Smooth muscle cell (in vitro differentiated cells): ENCODE data around the gene E2F1. TPM values are rescaled to one million over a fixed set of nuclear protein-coding genes. Genes with fewer than 3 reads are reported as not detected.
"Not testable (repeated sequence)": the region's sequence is repeated elsewhere in the genome, so short reads cannot be mapped to it uniquely, and the experiment has no call there.

ENCODE experiments used
- DNase-seq: peaks from one replicate; lab custom pipeline; 2025; ENCODE audit not compliant: unreplicated experiment; lab: John Stamatoyannopoulos, UW
- H2AFZ ChIP-seq: fragments of 200-600 bp; sonication (generic); 2 replicates; pipeline ENCODE4 v1.6.0; 2016; ENCODE audit warnings: antibody characterized with exemption, low read depth, mild to moderate bottlenecking
- H3F3A ChIP-seq: fragments of 200-600 bp; sonication (generic); 2 replicates; pipeline ENCODE4 v1.6.0; 2017; ENCODE audit warnings: antibody characterized with exemption, low read depth
- H3K27ac ChIP-seq: fragments of 200-600 bp; sonication (generic); 2 replicates; pipeline ENCODE4 v1.5.1; 2016; ENCODE audit warnings: low read depth, mild to moderate bottlenecking
- H3K27me3 ChIP-seq: fragments of 200-600 bp; sonication (generic); 2 replicates; pipeline ENCODE4 v1.6.1; 2016; ENCODE audit warnings: low read depth, mild to moderate bottlenecking
- H3K36me3 ChIP-seq: fragments of 200-600 bp; sonication (generic); 2 replicates; pipeline ENCODE4 v1.5.1; 2016; ENCODE audit warnings: low read depth
- H3K4me1 ChIP-seq: fragments of 200-600 bp; sonication (generic); 2 replicates; pipeline ENCODE4 v1.5.1; 2016; ENCODE audit warnings: low read depth
- H3K4me2 ChIP-seq: fragments of 200-600 bp; sonication (generic); 2 replicates; pipeline ENCODE4 v1.6.0; 2016; ENCODE audit warnings: mild to moderate bottlenecking
- H3K4me3 ChIP-seq: fragments of 200-600 bp; sonication (generic); 2 replicates; pipeline ENCODE4 v1.5.1; 2016; ENCODE audit warnings: mild to moderate bottlenecking
- H3K79me2 ChIP-seq: fragments of 200-600 bp; sonication (generic); 2 replicates; pipeline ENCODE4 v1.6.0; 2016; ENCODE audit warnings: low read depth, mild to moderate bottlenecking
- H3K9ac ChIP-seq: fragments of 200-600 bp; sonication (generic); 2 replicates; pipeline ENCODE4 v1.6.0; 2016; ENCODE audit warnings: low read depth
- H3K9me3 ChIP-seq: fragments of 200-600 bp; sonication (generic); replicated peaks from 2 replicates; pipeline ENCODE4 v1.5.1; 2016; ENCODE audit warnings: low read depth
- H4K20me1 ChIP-seq: fragments of 200-600 bp; sonication (generic); 2 replicates; pipeline ENCODE4 v1.6.0; 2016; ENCODE audit warnings: low read depth
- CTCF ChIP-seq: fragments of 200-600 bp; sonication (generic); IDR thresholded peaks from 2 replicates; pipeline ENCODE4 v1.5.1; 2017; ENCODE audit warnings: borderline replicate concordance, mild to moderate bottlenecking, antibody characterized with exemption; ENCODE audit not compliant: insufficient read depth, poor library complexity, severe bottlenecking
- WGBS: methylation state at CpG from one replicate; pipeline ENCODE4 v1.1.7; 2016; ENCODE audit warnings: low lambda C conversion rate; 5-methylcytosine and 5-hydroxymethylcytosine counted together
- polyA plus RNA-seq: library from polyadenylated mRNA; unstranded; fragments of >200 nt; fragmentation: Nextera tagmentation; extraction: Ambion mirVana; gene quantifications from 2 replicates; pipeline ENCODE4 v1.2.1, GENCODE V29; 2016
- total RNA-seq: library from RNA; depleted of rRNA; stranded (reverse); fragments of >200 nt; gene quantifications from 2 replicates; pipeline ENCODE4 v1.2.3, GENCODE V29; 2014

E2F1 gene
- total and polyA plus RNA-seq, 2 experiments from 2014 or later = 5.0 to 19.4 TPM

- Histone ChIP-seq H3K9me3 (no peaks in the 10 kb centered on the region), H3K4me1 (no peaks in the 10 kb centered on the region), H3K9ac (no peak overlapping the region), H3K79me2 (no peaks in the 10 kb centered on the region), H3K4me3 (no peak overlapping the region), H3F3A (peaks cover 4% of the 10 kb centered on the region), H4K20me1 (peaks cover 20% of the 10 kb centered on the region), H3K4me2 (no peak overlapping the region), H2AFZ (no peak overlapping the region), H3K27ac (no peak overlapping the region), H3K36me3 (peaks cover 4% of the 10 kb centered on the region), H3K27me3 (no peaks in the 10 kb centered on the region)
- no peak for TF ChIP-seq CTCF
- WGBS = 95% methylated on average over 11 of the region's 11 CpGs
- DNase-seq = no peak
These were observed 38.4 kb downstream of the E2F1 start for GRCh38 chr20:33647603-33648395.

DNA sequence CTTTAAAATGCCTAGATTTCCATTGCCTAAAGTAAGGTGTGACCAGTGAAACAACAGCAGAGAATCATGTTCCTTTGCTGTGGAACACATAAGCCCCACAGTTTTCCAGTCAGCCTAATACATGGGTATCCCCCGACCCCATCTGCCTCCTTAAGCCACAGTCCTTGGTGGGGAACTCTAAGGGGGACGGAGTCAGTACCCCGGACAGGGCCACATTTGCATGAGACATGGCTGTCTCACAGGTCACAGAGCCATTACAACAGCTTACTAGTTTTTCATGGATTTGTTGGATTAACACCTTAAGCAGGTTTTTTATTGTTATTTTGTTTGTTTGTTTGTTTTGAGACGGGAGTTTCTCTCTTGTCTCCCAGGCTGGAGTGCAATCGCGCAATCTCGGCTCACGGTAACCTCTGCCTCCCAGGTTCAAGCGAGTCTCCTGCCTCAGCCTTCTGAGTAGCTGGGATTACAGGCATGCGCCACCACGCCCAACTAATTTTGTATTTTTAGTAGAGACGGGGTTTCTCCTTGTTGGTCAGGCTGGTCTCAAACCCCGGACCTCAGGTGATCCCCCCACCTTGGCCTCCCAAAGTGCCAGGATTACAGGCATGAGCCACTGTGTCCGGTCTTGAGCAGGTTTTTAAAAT is 39.1 kb downstream of the E2F1 start:
- not testable (repeated sequence) for H3K27ac ChIP-seq, H3F3A ChIP-seq, H3K9ac ChIP-seq, H3K4me2 ChIP-seq, H3K9me3 ChIP-seq, H3K27me3 ChIP-seq, H2AFZ ChIP-seq, H3K4me3 ChIP-seq, DNase-seq, H3K79me2 ChIP-seq, H3K4me1 ChIP-seq, H3K36me3 ChIP-seq
- 89% methylated on average over 14 of the region's 14 CpGs for WGBS
- H4K20me1 ChIP-seq = peaks cover 20% of the 10 kb centered on the region

DNA sequence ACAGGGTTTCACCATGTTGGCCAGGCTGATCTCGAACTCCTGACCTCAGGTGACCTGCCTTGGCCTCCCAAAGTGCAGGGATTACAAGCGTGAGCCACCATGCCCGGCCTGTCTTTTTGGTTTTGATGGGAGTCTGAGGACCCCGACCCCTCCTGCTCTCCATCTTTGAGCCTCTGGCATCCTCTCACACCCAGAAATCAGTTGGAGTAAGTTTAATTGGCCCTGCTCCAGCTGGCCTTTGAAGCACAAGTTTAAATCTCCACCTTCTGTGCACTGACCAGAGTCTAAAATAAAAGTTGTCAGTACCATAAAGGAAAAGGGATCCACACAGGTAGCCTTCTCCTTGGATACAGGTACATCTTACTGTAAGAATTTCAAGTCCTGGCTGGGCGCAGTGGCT is 40.0 kb downstream of the E2F1 start:
- Histone ChIP-seq H3K4me1 (no peaks in the 10 kb centered on the region), H3K9ac (no peak overlapping the region), H3K4me2 (no peak overlapping the region), H3F3A (peaks cover 4% of the 10 kb centered on the region), H3K79me2 (no peaks in the 10 kb centered on the region), H3K9me3 (no peaks in the 10 kb centered on the region), H2AFZ (no peak overlapping the region), H4K20me1 (peaks cover 20% of the 10 kb centered on the region), H3K4me3 (no peak overlapping the region), H3K27me3 (no peaks in the 10 kb centered on the region), H3K27ac (no peak overlapping the region), H3K36me3 (peaks cover 4% of the 10 kb centered on the region)
- WGBS = 95% methylated on average over 5 of the region's 5 CpGs
- DNase-seq = no peak
- TF ChIP-seq CTCF = no peak

DNA sequence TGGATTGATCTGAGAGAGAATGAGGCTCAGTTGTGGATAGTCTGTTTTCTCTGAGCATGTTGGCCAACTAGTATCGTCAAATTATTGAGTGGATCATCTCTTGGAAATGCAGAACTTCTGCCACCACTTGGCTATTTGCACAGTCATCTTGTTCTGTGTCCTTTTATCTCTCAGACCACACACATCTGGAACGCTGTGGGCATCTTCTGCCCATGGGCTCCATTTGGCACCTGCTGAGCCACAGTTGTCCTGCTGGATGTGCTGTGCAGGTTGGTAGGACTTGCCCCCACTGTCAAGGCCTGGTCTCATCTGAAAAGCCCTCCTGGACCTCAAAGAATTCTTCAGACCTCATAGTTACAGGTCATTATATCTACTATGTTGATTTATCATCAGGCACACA is 40.8 kb downstream of the E2F1 start:
- H3K4me2 ChIP-seq = no peak overlapping the region
- 97% methylated on average over 2 of the region's 2 CpGs for whole genome bisulfite sequencing

More for the DNA sequence above, 40.8 kb downstream of the E2F1 start:
- no peak overlapping the region for H3K4me3 ChIP-seq
- no peaks in the 10 kb centered on the region for H3K79me2 ChIP-seq
- no peaks in the 10 kb centered on the region for H3K27me3 ChIP-seq
- H3K4me1 ChIP-seq = no peaks in the 10 kb centered on the region
- peaks cover 4% of the 10 kb centered on the region for H3K36me3 ChIP-seq
- H2AFZ ChIP-seq = no peak overlapping the region
- peaks cover 20% of the 10 kb centered on the region for H4K20me1 ChIP-seq
- no peak overlapping the region for H3K9ac ChIP-seq
- DNase-seq = no peak
- H3F3A ChIP-seq = peaks cover 4% of the 10 kb centered on the region
- no peak for TF ChIP-seq CTCF
- no peaks in the 10 kb centered on the region for H3K9me3 ChIP-seq
- no peak overlapping the region for H3K27ac ChIP-seq
